GM19438 (cell line): Measurements from ENCODE around the gene LGALS7B.

Experiments used
- ATAC-seq: cut with Tn5 transposase; IDR thresholded peaks from one replicate; pipeline ENCODE4 v1.9.1; 2021; ENCODE audit warnings: low read depth; ENCODE audit not compliant: unreplicated experiment

Gene LGALS7B

DNA sequence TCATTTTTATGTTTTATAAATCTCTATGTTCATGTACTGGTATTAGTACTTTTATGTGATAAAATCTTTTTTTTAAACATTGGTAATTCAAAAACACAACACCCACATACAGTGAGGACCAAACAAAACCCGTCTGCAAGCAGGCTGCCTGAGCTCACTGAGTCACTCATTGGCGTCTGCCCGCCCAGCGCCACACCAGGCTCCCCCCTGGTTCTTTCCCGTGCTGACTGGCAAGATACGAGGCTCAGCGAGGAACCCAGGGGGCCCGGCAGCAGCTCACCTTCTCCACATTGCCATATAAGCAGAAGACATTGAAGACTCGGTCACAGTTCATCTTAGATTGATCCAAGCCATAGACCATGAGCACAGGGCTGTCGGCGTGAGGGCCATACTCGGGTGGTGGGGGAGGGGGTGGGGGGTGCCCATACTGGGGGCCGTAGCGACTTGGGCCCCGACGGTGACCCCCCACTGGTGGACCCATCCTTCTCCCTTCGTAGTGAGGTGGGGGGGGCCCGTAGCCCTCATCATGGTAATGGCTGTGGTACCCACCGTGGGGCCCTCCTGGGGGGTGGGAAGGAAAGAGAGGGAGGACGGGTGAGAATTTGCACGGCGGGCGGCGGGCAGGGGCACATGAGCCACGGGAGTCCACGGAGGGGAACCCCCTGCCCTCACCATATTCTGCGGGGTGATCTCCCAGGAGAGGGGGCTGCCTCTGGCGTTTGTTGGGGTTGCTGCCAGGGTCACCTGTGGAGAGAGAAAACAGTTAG, 51.0 kb downstream of the LGALS7B start:
- ATAC-seq, result no peak

- ATAC-seq, result no peak
These were observed 51.6 kb downstream of the LGALS7B start for GRCh38 chr19:38840583-38840968.
